AG04450 (cell line): ENCODE results near the gene ENTPD6. TPM values are rescaled to one million over a fixed set of nuclear protein-coding genes. Genes with fewer than 3 reads are reported as not detected.

ENCODE experiments used
- CTCF ChIA-PET: fragments of 300-600, 350-600 bp; formaldehyde crosslinking; extraction: SDS; loops from one replicate; lab custom pipeline; 2022; ENCODE audit warnings: antibody characterized with exemption, inconsistent platforms; lab: Charles Lee
- POLR2A ChIA-PET: fragments of 350-600 bp; formaldehyde crosslinking; extraction: SDS; loops from one replicate; lab custom pipeline; 2021; ENCODE audit warnings: antibody characterized with exemption, inconsistent platforms; lab: Yijun Ruan, JAX
- DNase-seq: peaks from one replicate; pipeline ENCODE4 v3.0.0-alpha.2; 2011; ENCODE audit warnings: low read depth, low spot score
- H3K27ac ChIP-seq: one replicate; pipeline ENCODE4 v1.5.1; 2012; ENCODE audit warnings: low read depth, low read length, control low read depth
- H3K27me3 ChIP-seq: one replicate; pipeline ENCODE4 v1.6.0; 2012; ENCODE audit warnings: low read length; ENCODE audit not compliant: control insufficient read depth, insufficient read depth
- H3K4me3 ChIP-seq: 2 replicates; pipeline ENCODE4 v1.5.1; 2011; ENCODE audit warnings: mild to moderate bottlenecking, low read depth, low read length, control low read depth
- H3K9me3 ChIP-seq: 2 replicates; pipeline ENCODE4 v1.5.1; 2012; ENCODE audit warnings: low read length; ENCODE audit not compliant: control insufficient read depth, insufficient read depth
- polyA plus RNA-seq: library from polyadenylated mRNA; depleted of rRNA; stranded (reverse); fragments of >200 nt; gene quantifications from 2 replicates; pipeline ENCODE4 v1.2.3, GENCODE V29; 2011
- TF ChIP-seq, protein P1 (sequence below): IDR thresholded peaks from 2 replicates; pipeline ENCODE4 v1.5.1; 2011; ENCODE audit warnings: low read depth, low read length, control low read depth, inconsistent platforms

Gene ENTPD6
- polyA plus RNA-seq, 1 experiment, result 39.9 TPM

DNA sequence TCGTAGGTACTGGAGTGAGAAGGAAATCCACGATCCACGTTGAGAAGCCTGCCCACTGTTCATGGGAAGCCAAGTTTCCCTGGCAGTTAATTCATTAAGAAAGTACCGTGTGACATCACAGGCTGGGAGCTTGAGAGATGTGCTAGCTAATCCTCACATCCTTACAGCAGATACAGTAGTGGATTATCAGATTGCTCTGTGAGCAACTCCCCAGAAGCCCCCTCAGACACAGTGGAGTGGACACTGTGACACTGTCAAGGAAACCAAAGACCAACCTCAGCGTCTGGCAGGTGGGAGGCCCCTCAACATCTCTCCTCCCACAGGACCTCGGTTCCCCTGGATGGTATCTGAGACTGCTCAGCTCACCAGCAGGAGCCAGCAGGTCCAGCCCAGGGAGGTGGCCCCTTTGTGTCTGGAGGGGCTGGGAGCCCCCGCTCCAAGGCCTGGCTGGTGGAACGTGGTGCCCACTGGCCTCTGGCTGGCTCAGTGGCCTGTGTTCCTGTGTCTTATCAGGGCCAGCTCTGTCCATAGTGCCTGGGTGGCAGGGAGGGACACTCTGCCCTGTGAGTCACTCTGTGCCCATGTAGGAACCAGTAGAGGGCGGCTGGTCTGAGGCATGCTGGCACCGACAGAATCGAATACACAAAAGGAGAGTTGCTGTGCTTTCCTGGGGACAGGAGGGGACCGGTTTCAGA, 59.6 kb downstream of the ENTPD6 start:
- CTCF ChIA-PET, result interaction anchor here (0.8 to 2.2 kb wide), 2 partner anchors 8 to 27 kb away, joined by 3 to 8 read pairs; no protein-coding TSS in a partner anchor

DNA sequence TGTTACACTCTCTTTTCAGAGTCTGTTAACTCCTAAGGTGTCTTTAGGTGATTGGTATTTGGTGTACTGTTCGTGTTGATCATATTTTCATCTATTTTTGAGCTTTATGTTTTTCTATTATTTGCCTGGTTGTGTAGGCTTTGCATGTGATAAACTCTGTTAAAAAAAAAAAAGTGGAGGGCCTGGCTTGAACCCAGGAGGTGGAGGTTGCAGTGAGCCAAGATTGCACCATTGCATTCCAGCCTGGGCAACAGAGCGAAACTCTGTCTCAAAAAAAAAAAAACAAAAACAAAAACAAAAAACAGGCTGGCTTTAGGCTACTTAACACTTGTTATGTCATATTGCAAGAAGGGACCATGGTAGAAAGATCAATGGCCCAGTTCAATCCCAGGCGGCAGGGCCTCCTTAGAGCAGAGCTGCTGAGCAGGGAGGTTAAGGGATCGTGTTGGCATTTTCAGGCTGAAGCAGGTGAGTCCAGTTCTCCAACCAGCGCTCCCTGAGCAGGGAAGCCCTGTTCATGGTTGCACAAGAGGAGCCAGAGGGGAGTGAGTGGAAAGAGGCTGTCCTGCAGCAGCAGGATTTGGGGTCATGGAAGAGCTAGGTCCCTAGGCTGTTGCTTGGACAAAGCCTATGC, 60.8 kb downstream of the ENTPD6 start:
- CTCF ChIA-PET, result interaction anchor here (0.6 to 2.2 kb wide), 3 partner anchors 10 to 701 kb away, joined by 3 to 8 read pairs (median 6); no protein-coding TSS in a partner anchor
- Histone ChIP-seq H3K4me3 (no peak overlapping the region), H3K27ac (no peak overlapping the region), H3K27me3 (no peaks in the 10 kb centered on the region), H3K9me3 (no peaks in the 10 kb centered on the region)
- DNase-seq, result no peak
- POLR2A ChIA-PET, result interaction anchor here (0.7 kb wide), 1 partner anchor 38 kb away, joined by 4 read pairs; no protein-coding TSS in a partner anchor
- TF ChIP-seq, protein P1, sequence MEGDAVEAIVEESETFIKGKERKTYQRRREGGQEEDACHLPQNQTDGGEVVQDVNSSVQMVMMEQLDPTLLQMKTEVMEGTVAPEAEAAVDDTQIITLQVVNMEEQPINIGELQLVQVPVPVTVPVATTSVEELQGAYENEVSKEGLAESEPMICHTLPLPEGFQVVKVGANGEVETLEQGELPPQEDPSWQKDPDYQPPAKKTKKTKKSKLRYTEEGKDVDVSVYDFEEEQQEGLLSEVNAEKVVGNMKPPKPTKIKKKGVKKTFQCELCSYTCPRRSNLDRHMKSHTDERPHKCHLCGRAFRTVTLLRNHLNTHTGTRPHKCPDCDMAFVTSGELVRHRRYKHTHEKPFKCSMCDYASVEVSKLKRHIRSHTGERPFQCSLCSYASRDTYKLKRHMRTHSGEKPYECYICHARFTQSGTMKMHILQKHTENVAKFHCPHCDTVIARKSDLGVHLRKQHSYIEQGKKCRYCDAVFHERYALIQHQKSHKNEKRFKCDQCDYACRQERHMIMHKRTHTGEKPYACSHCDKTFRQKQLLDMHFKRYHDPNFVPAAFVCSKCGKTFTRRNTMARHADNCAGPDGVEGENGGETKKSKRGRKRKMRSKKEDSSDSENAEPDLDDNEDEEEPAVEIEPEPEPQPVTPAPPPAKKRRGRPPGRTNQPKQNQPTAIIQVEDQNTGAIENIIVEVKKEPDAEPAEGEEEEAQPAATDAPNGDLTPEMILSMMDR, result no peak

More for the DNA sequence above, 59.6 kb downstream of the ENTPD6 start:
- DNase-seq, result no peak
- TF ChIP-seq, protein P1, result no peak
- Histone ChIP-seq H3K4me3 (no peak overlapping the region), H3K27ac (no peak overlapping the region), H3K27me3 (no peaks in the 10 kb centered on the region), H3K9me3 (no peaks in the 10 kb centered on the region)
- POLR2A ChIA-PET, result no interaction called here

DNA sequence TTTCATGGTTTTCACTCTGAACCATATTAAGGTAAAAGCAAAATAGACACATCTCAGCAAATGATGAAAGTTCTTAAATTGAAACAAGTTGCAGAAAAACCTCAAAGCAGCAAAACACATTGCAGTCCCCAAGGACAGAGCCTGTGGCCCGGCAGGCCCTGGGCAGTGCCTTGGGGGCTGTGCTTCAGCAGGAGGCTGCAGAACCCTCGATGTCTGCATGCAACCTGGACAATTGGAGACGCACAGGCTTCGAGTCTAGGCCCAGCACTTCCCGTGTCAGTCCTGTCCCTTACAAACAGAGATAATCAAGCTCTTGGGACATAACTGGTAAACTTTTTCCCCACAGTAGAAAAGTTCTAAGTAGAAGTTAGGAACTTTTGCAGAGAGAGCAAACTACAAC, 61.6 kb downstream of the ENTPD6 start:
- H3K4me3 ChIP-seq, result no peak overlapping the region
- no peaks in the 10 kb centered on the region for H3K9me3 ChIP-seq
- TF ChIP-seq, protein P1, result no peak
- ChIA-PET CTCF (interaction anchor here (1.4 to 2.2 kb wide), 2 partner anchors 10 to 263 kb away, joined by 3 to 8 read pairs; no protein-coding TSS in a partner anchor), POLR2A (no interaction called here)
- no peaks in the 10 kb centered on the region for H3K27me3 ChIP-seq
- DNase-seq, result no peak
- no peak overlapping the region for H3K27ac ChIP-seq

GRCh38 chr20:25257756-25258475, 62.4 kb downstream of the ENTPD6 start:
- CTCF ChIA-PET, result interaction anchor here (1.4 kb wide), 1 partner anchor 264 kb away, joined by 3 read pairs; no protein-coding TSS in a partner anchor
- POLR2A ChIA-PET, result no interaction called here

More at GRCh38 chr20:25257756-25258475, 62.4 kb downstream of the ENTPD6 start:
- DNase-seq, result no peak
- TF ChIP-seq, protein P1, result no peak
- Histone ChIP-seq H3K27ac (no peak overlapping the region), H3K4me3 (no peak overlapping the region), H3K27me3 (no peaks in the 10 kb centered on the region), H3K9me3 (no peaks in the 10 kb centered on the region)
